ENCODE measurements around the gene LHX3.

LHX3 gene

GRCh38 chr9:136204145-136204805 is 653 bp downstream of the LHX3 start:
- no peak for DNase-seq (ENCODE audit: low read depth)
- TF ChIP-seq MYC (IDR thresholded peaks at IDR 0.05; ENCODE audit: low read depth, low read length), result no peak
- TF ChIP-seq MAX (IDR thresholded peaks at IDR 0.05; ENCODE audit: low read depth, low read length), result no peak
- TF ChIP-seq POLR2A (IDR thresholded peaks at IDR 0.05; ENCODE audit: extremely low read depth, insufficient read length), result no peak
- no peak for TF ChIP-seq CTCF (IDR thresholded peaks at IDR 0.05; ENCODE audit: low read depth, low read length)
- no peak overlapping the region for H3K4me3 ChIP-seq (ENCODE audit: low read depth, low read length)

GRCh38 chr9:136203408-136204144 is 1.4 kb downstream of the LHX3 start:
- H3K4me3 ChIP-seq (ENCODE audit: low read depth, low read length), result no peak overlapping the region
- no peak for TF ChIP-seq CTCF (IDR thresholded peaks at IDR 0.05; ENCODE audit: low read depth, low read length)
- TF ChIP-seq MYC (IDR thresholded peaks at IDR 0.05; ENCODE audit: low read depth, low read length), result no peak
- no peak for TF ChIP-seq POLR2A (IDR thresholded peaks at IDR 0.05; ENCODE audit: extremely low read depth, insufficient read length)
- TF ChIP-seq MAX (IDR thresholded peaks at IDR 0.05; ENCODE audit: low read depth, low read length), result no peak
- DNase-seq (ENCODE audit: low read depth), result no peak

GRCh38 chr9:136202454-136203407 is 2.2 kb downstream of the LHX3 start:
- H3K4me3 ChIP-seq (ENCODE audit: low read depth, low read length), result no peak overlapping the region
- no peak for DNase-seq (ENCODE audit: low read depth)
- no peak for TF ChIP-seq MYC (IDR thresholded peaks at IDR 0.05; ENCODE audit: low read depth, low read length)
- TF ChIP-seq CTCF (IDR thresholded peaks at IDR 0.05; ENCODE audit: low read depth, low read length), result no peak
- no peak for TF ChIP-seq MAX (IDR thresholded peaks at IDR 0.05; ENCODE audit: low read depth, low read length)
- TF ChIP-seq POLR2A (IDR thresholded peaks at IDR 0.05; ENCODE audit: extremely low read depth, insufficient read length), result no peak

GRCh38 chr9:136201609-136202453 is 3.1 kb downstream of the LHX3 start:
- no peak overlapping the region for H3K4me3 ChIP-seq (ENCODE audit: low read depth, low read length)
- TF ChIP-seq POLR2A (IDR thresholded peaks at IDR 0.05; ENCODE audit: extremely low read depth, insufficient read length) (no peak), MAX (IDR thresholded peaks at IDR 0.05; ENCODE audit: low read depth, low read length) (no peak), CTCF (IDR thresholded peaks at IDR 0.05; ENCODE audit: low read depth, low read length) (no peak), MYC (IDR thresholded peaks at IDR 0.05; ENCODE audit: low read depth, low read length) (no peak)
- DNase-seq (ENCODE audit: low read depth), result no peak

- no peak overlapping the region for H3K4me3 ChIP-seq (ENCODE audit: low read depth, low read length)
- TF ChIP-seq CTCF (IDR thresholded peaks at IDR 0.05; ENCODE audit: low read depth, low read length) (no peak), MAX (IDR thresholded peaks at IDR 0.05; ENCODE audit: low read depth, low read length) (no peak), POLR2A (IDR thresholded peaks at IDR 0.05; ENCODE audit: extremely low read depth, insufficient read length) (no peak), MYC (IDR thresholded peaks at IDR 0.05; ENCODE audit: low read depth, low read length) (no peak)
Observed at GRCh38 chr9:136201174-136201573, 3.8 kb downstream of the LHX3 start.

More at GRCh38 chr9:136201174-136201573, 3.8 kb downstream of the LHX3 start:
- no peak for DNase-seq (ENCODE audit: low read depth)

Data from NB4 (cell line).